HepG2 (cell line): ENCODE results near the gene ADCY5. TPM values are rescaled to one million over a fixed set of nuclear protein-coding genes. Genes with fewer than 3 reads are reported as not detected.

Source experiments
- ADNP ChIP-seq: sonication (generic); formaldehyde crosslinking; IDR thresholded peaks from 2 replicates; pipeline ENCODE4 v1.4.0; 2020; ENCODE audit warnings: missing genetic modification reagents
- PRDM10 ChIP-seq: sonication (generic); formaldehyde crosslinking; IDR thresholded peaks from 2 replicates; pipeline ENCODE4 v1.4.0; 2020; ENCODE audit warnings: low read depth, missing genetic modification reagents
- TOE1 ChIP-seq: sonication (generic); formaldehyde crosslinking; IDR thresholded peaks from 2 replicates; pipeline ENCODE4 v1.4.0; 2020; ENCODE audit warnings: mild to moderate bottlenecking, missing genetic modification reagents
- ZNF142 ChIP-seq: sonication (generic); formaldehyde crosslinking; IDR thresholded peaks from 2 replicates; pipeline ENCODE4 v1.4.0; 2020; ENCODE audit warnings: missing genetic modification reagents
- polyA plus RNA-seq, 8 experiments: library from polyadenylated mRNA; depleted of rRNA in 3 of 8; stranded (reverse) in 7 of 8; unstranded in 1 of 8; fragments of >200 nt; fragmentation: Illumina TruSeq in 4 of 8; extraction: Trizol in 4 of 8; gene quantifications; 2 replicates each; pipeline versions ENCODE4 v1.2.1 to v1.2.3, GENCODE V29; 2011 to 2016; ENCODE audit warnings: low read depth in 4 of 8, missing spikeins in 1 of 8, mixed read lengths in 1 of 8; ENCODE audit not compliant: insufficient read depth in 1 of 8
- total RNA-seq, 5 experiments: library from RNA; depleted of rRNA; stranded (reverse); fragments of >200 nt; fragmentation: Illumina TruSeq; extraction: Trizol; gene quantifications; 2 replicates each; pipeline ENCODE4 v1.2.3, GENCODE V29; 2016; ENCODE audit warnings: low read depth in 1 of 5

The ADCY5 gene
- total and polyA plus RNA-seq, 2 of the 13 experiments (the other 11 are each of a cell fraction or from before 2014, with no cell fraction given) = not detected

- no peak for TF ChIP-seq ZNF142 (CRISPR knock-in tag)
- TF ChIP-seq TOE1 (CRISPR knock-in tag) = no peak
- TF ChIP-seq PRDM10 = no peak
- TF ChIP-seq ADNP = no peak
These were observed 9.4 kb upstream of the ADCY5 start (continued) for GRCh38 chr3:123458255-123458654.
